ENCODE results near the gene C11orf54. TPM values are rescaled to one million over a fixed set of nuclear protein-coding genes. Genes with fewer than 3 reads are reported as not detected.

Gene C11orf54
- total RNA-seq, 1 experiment from 2014 or later = 18.0 TPM

DNA sequence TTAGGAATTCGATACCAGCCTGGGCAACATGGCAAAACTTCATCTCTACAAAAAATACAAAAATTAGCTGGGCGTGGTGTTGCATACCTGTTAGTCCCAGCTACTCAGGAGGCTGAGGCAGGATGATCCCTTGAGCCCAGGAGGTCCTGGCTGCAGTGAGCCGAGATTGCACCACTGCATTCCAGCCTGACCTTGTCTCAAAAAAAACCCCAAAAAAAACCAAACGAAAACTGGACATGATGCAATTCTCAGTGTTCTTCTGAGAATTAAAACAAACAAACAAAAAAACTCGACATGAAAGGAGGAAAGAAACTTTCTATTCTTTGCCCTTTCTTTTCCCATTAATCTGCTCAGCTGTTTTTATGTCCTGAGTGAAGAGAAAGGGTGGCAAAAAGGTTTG is 50.0 kb downstream of the C11orf54 start:
- H4K8ac ChIP-seq (replicated peaks; ENCODE audit: insufficient read length, low read depth, low read length) = no peak overlapping the region
- no peak overlapping the region for H2AK5ac ChIP-seq (ENCODE audit: insufficient read length, low read length)
- Mint-ChIP-seq H3K4me1 (peaks cover 5 to 8% of the 10 kb centered on the region in 2 experiments; a peak in 3 of 4 replicates), H3K27ac (0 out of 7 replicates have a peak overlapping the region, but pooled peaks of 1 of the 3 experiments have one; percentile 58), H3K4me3 (no peak overlapping the region), H3K36me3 (ENCODE audit: insufficient read depth in 1 of 3, low read depth in 3 of 3) (peaks cover 59 to 90% (median 88%) of the 10 kb centered on the region in 3 experiments; a peak in 6 of 7 replicates), H3K9me3 (no peaks in the 10 kb centered on the region), H3K27me3 (ENCODE audit: low read depth) (no peaks in the 10 kb centered on the region)
- no peak overlapping the region for H4K91ac ChIP-seq (ENCODE audit: insufficient read length, low read depth, low read length)
- H3K18ac ChIP-seq (ENCODE audit: insufficient read length, low read depth, low read length) = no peak overlapping the region
- no peak overlapping the region for H2BK5ac ChIP-seq (ENCODE audit: insufficient read length, low read length)
- H4K20me1 ChIP-seq (ENCODE audit: control insufficient read depth, insufficient read depth, insufficient read length) = no peaks in the 10 kb centered on the region
- H3K56ac ChIP-seq (ENCODE audit: insufficient read length, low read depth, low read length) = no peak overlapping the region
- no peak overlapping the region for H2BK15ac ChIP-seq (ENCODE audit: low read depth, low read length)
- no peaks in the 10 kb centered on the region for H3K9me3 ChIP-seq (ENCODE audit: control insufficient read depth, low read depth, low read length)
- no peak overlapping the region for H2AFZ ChIP-seq (ENCODE audit: low read length)
- no peak overlapping the region for H4K5ac ChIP-seq (ENCODE audit: insufficient read length, low read depth, low read length)
- no peak for DNase-seq
- WGBS (ENCODE audit: extremely low coverage, insufficient read length, low lambda C conversion rate) = no CpG with 5 or more reads among the region's 5 CpGs
- no peak overlapping the region for H2BK12ac ChIP-seq (ENCODE audit: insufficient read length, low read depth, low read length)
- TF ChIP-seq, protein P1, sequence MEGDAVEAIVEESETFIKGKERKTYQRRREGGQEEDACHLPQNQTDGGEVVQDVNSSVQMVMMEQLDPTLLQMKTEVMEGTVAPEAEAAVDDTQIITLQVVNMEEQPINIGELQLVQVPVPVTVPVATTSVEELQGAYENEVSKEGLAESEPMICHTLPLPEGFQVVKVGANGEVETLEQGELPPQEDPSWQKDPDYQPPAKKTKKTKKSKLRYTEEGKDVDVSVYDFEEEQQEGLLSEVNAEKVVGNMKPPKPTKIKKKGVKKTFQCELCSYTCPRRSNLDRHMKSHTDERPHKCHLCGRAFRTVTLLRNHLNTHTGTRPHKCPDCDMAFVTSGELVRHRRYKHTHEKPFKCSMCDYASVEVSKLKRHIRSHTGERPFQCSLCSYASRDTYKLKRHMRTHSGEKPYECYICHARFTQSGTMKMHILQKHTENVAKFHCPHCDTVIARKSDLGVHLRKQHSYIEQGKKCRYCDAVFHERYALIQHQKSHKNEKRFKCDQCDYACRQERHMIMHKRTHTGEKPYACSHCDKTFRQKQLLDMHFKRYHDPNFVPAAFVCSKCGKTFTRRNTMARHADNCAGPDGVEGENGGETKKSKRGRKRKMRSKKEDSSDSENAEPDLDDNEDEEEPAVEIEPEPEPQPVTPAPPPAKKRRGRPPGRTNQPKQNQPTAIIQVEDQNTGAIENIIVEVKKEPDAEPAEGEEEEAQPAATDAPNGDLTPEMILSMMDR (conservative IDR thresholded peaks at IDR 0.05) = no peak
- no peak overlapping the region for H3K27ac ChIP-seq (ENCODE audit: insufficient read length, low read depth, low read length)
- H3K23me2 ChIP-seq (ENCODE audit: insufficient read length, low read depth, low read length, poor library complexity, severe bottlenecking) = no peaks in the 10 kb centered on the region
- H3T11ph ChIP-seq (ENCODE audit: low read length) = no peak overlapping the region
- H3K79me1 ChIP-seq (ENCODE audit: insufficient read depth, low read depth, low read length, poor library complexity, severe bottlenecking) = no peaks in the 10 kb centered on the region
- H3K23ac ChIP-seq (ENCODE audit: insufficient read length, low read depth, low read length) = no peak overlapping the region
- H3K9ac ChIP-seq (ENCODE audit: extremely low read depth, insufficient read length, low read length) = no peak overlapping the region
- H2BK20ac ChIP-seq (ENCODE audit: low read depth, low read length, poor library complexity, severe bottlenecking) = no peak overlapping the region
- peaks cover 3% of the 10 kb centered on the region; the same call in 1 of the 2 replicates for H3K79me2 ChIP-seq (ENCODE audit: insufficient read depth, low read length)
- no peak overlapping the region for H3K14ac ChIP-seq (ENCODE audit: insufficient read depth, low read length)
- H2BK120ac ChIP-seq (ENCODE audit: low read depth, low read length, poor library complexity, severe bottlenecking) = no peak overlapping the region
- no peak overlapping the region for H3K4me2 ChIP-seq (ENCODE audit: insufficient read depth, insufficient read length, low read length)
- no peaks in the 10 kb centered on the region for H3K27me3 ChIP-seq (ENCODE audit: insufficient read depth, low read length)
- H3K4me1 ChIP-seq (ENCODE audit: insufficient read depth, low read length) = no peaks in the 10 kb centered on the region
- H3K4ac ChIP-seq (ENCODE audit: low read depth, low read length) = no peak overlapping the region
